Activated B cell treated with CpG ODN at 0.5 μM for 24 hours (primary cell): ENCODE measurements around the gene ODC1. TPM values are rescaled to one million over a fixed set of nuclear protein-coding genes. Genes with fewer than 3 reads are reported as not detected.
"Not testable (repeated sequence)": the region's sequence is repeated elsewhere in the genome, so short reads cannot be mapped to it uniquely, and the experiment has no call there.

ENCODE experiments used
- ATAC-seq: fragments of 200-7000 bp; cut with Tn5 transposase; one replicate; pipeline ENCODE4 v1.10.0; 2021; ENCODE audit warnings: low read depth, mild to moderate bottlenecking, moderate library complexity
- CTCF ChIA-PET: fragments of 350-600 bp; sonication (Branson Sonifier 250); formaldehyde crosslinking; loops from one replicate; lab custom pipeline; 2021; ENCODE audit warnings: antibody characterized with exemption; lab: Charles Lee
- POLR2A ChIA-PET: fragments of 350-600 bp; sonication (Branson Sonifier 250); formaldehyde crosslinking; loops from one replicate; lab custom pipeline; 2021; ENCODE audit warnings: antibody characterized with exemption; lab: Charles Lee
- DNase-seq: peaks from one replicate; pipeline ENCODE4 v3.0.0; 2022
- H3K27ac Mint-ChIP-seq: one replicate; pipeline ENCODE4 v1.8.0; 2020; ENCODE audit warnings: mixed read lengths
- H3K27me3 Mint-ChIP-seq: one replicate; pipeline ENCODE4 v1.8.0; 2021; ENCODE audit warnings: mixed read lengths
- H3K36me3 Mint-ChIP-seq: one replicate; pipeline ENCODE4 v1.8.0; 2021; ENCODE audit warnings: low read depth, mixed read lengths
- H3K4me1 Mint-ChIP-seq: one replicate; pipeline ENCODE4 v1.8.0; 2021; ENCODE audit warnings: mixed read lengths
- H3K4me3 Mint-ChIP-seq: one replicate; pipeline ENCODE4 v1.8.0; 2020; ENCODE audit warnings: mild to moderate bottlenecking, mixed read lengths
- H3K9me3 Mint-ChIP-seq: one replicate; pipeline ENCODE4 v1.8.0; 2020; ENCODE audit warnings: mixed read lengths
- CTCF ChIP-seq: fragments of 200-600 bp; IDR thresholded peaks from one replicate; pipeline ENCODE4 v1.8.0; 2022; ENCODE audit warnings: antibody characterized with exemption, mild to moderate bottlenecking
- intact Hi-C: fragments of 100-400 bp; cut with micrococcal nuclease; formaldehyde crosslinking; loops from one replicate; pipeline ENCODE4 v1.15.1; 2024
- total RNA-seq: library from RNA; stranded (reverse); gene quantifications from 2 replicates; pipeline ENCODE4 v1.2.3, GENCODE V29; 2022

The ODC1 gene
- total RNA-seq, 1 donor from 2014 or later: 192 TPM

- no peaks in the 10 kb centered on the region for H3K9me3 Mint-ChIP-seq
- intact Hi-C loops: no loop called here
- H3K4me1 Mint-ChIP-seq: peaks cover 12% of the 10 kb centered on the region
- H3K4me3 Mint-ChIP-seq: no peak overlapping the region
- no peaks in the 10 kb centered on the region for H3K36me3 Mint-ChIP-seq
- DNase-seq (no peak), ATAC-seq (no peak)
- H3K27me3 Mint-ChIP-seq: peaks cover 10% of the 10 kb centered on the region
- ChIA-PET POLR2A (no interaction called here), CTCF (no interaction called here)
- no peak overlapping the region for H3K27ac Mint-ChIP-seq
- TF ChIP-seq CTCF: no peak
These were observed 41.9 kb upstream of the ODC1 start for GRCh38 chr2:10489842-10490555.

GRCh38 chr2:10488142-10488541 lies 40.0 kb upstream of the ODC1 start:
- H3K4me3 Mint-ChIP-seq, H3K27ac Mint-ChIP-seq, intact Hi-C loops, H3K9me3 Mint-ChIP-seq, H3K36me3 Mint-ChIP-seq, DNase-seq, CTCF ChIA-PET, ATAC-seq, POLR2A ChIA-PET, H3K4me1 Mint-ChIP-seq: not testable (repeated sequence)
- H3K27me3 Mint-ChIP-seq: peaks cover 12% of the 10 kb centered on the region

GRCh38 chr2:10487741-10488104 lies 39.6 kb upstream of the ODC1 start:
- H3K4me3 Mint-ChIP-seq, intact Hi-C loops, CTCF ChIA-PET, ATAC-seq, H3K36me3 Mint-ChIP-seq, H3K9me3 Mint-ChIP-seq, H3K4me1 Mint-ChIP-seq, H3K27ac Mint-ChIP-seq, DNase-seq: not testable (repeated sequence)
- peaks cover 12% of the 10 kb centered on the region for H3K27me3 Mint-ChIP-seq
- POLR2A ChIA-PET: interaction anchor here (1.0 kb wide), 1 partner anchor 39 kb away, joined by 4 read pairs; the partner anchor contains the start of gene ODC1

GRCh38 chr2:10487081-10487740 lies 39.1 kb upstream of the ODC1 start:
- no peaks in the 10 kb centered on the region for H3K9me3 Mint-ChIP-seq
- no peak overlapping the region for H3K27ac Mint-ChIP-seq
- no peak for TF ChIP-seq CTCF
- peaks cover 12% of the 10 kb centered on the region for H3K27me3 Mint-ChIP-seq
- no peaks in the 10 kb centered on the region for H3K36me3 Mint-ChIP-seq
- ChIA-PET POLR2A (interaction anchor here (1.0 kb wide), 1 partner anchor 39 kb away, joined by 4 read pairs; the partner anchor contains the start of gene ODC1), CTCF (no interaction called here)
- intact Hi-C loops: no loop called here
- H3K4me3 Mint-ChIP-seq: no peak overlapping the region
- DNase-seq (no peak), ATAC-seq (no peak)
- H3K4me1 Mint-ChIP-seq: no peaks in the 10 kb centered on the region

- CTCF ChIA-PET: no interaction called here
- no peak overlapping the region for H3K4me3 Mint-ChIP-seq
- ATAC-seq (no peak), DNase-seq (no peak)
- no peaks in the 10 kb centered on the region for H3K4me1 Mint-ChIP-seq
- intact Hi-C loops: no loop called here
- TF ChIP-seq CTCF: no peak
- no peaks in the 10 kb centered on the region for H3K36me3 Mint-ChIP-seq
- H3K9me3 Mint-ChIP-seq: no peaks in the 10 kb centered on the region
- H3K27me3 Mint-ChIP-seq: peaks cover 12% of the 10 kb centered on the region
- POLR2A ChIA-PET: interaction anchor here (1.0 kb wide), 1 partner anchor 38 kb away, joined by 4 read pairs; the partner anchor contains the start of gene ODC1
- H3K27ac Mint-ChIP-seq: no peak overlapping the region
These were observed 38.5 kb upstream of the ODC1 start for GRCh38 chr2:10486601-10487079.

- intact Hi-C loops: no loop called here
- DNase-seq (no peak), ATAC-seq (no peak)
- POLR2A ChIA-PET: no interaction called here
- Mint-ChIP-seq H3K9me3 (no peaks in the 10 kb centered on the region), H3K36me3 (no peaks in the 10 kb centered on the region), H3K4me3 (no peak overlapping the region), H3K27ac (no peak overlapping the region), H3K4me1 (no peaks in the 10 kb centered on the region), H3K27me3 (peaks cover 14% of the 10 kb centered on the region)
- CTCF ChIA-PET: no interaction called here
- TF ChIP-seq CTCF: no peak
These were observed 38.0 kb upstream of the ODC1 start for GRCh38 chr2:10486091-10486490.
